ES-I3 (cell line): Measurements from ENCODE around the gene CCDC120.

ENCODE experiments used
- H3K36me3 ChIP-seq: 2 replicates; pipeline ENCODE4 v1.6.1; 2013; ENCODE audit warnings: mild to moderate bottlenecking, low read length, control low read depth, moderate library complexity; ENCODE audit not compliant: insufficient read depth
- H3K4me1 ChIP-seq: 2 replicates; pipeline ENCODE4 v1.6.1; 2013; ENCODE audit warnings: mild to moderate bottlenecking, control low read depth, low read length; ENCODE audit not compliant: insufficient read depth
- H3K9ac ChIP-seq: 2 replicates; pipeline ENCODE4 v1.6.1; 2013; ENCODE audit warnings: low read depth, mild to moderate bottlenecking, low read length, moderate library complexity
- H3K9me3 ChIP-seq: 2 replicates; pipeline ENCODE4 v1.6.1; 2013; ENCODE audit warnings: mild to moderate bottlenecking, low read length, moderate library complexity; ENCODE audit not compliant: control insufficient read depth, insufficient read depth

Gene CCDC120

DNA sequence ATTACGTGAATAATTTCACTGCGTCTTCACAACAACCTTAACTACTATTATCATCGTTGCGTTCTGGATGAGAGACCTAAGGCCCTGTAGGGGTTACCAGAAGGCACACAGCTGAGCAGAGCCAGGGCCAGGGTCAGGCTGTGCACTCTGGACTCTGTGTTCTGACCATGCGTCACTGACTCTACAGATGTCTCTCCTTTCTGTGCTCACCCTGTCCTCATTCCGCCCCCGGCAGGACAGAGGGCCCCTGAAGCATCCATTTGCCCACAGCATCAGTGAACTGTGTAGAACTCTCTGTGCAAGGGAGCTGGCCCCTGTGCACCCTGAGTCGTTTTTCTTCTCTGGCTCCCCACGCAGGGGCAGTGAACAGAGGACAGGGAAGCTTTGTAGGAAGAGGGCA, 43.4 kb downstream of the CCDC120 start:
- H3K9me3 ChIP-seq, result no peaks in the 10 kb centered on the region
- H3K4me1 ChIP-seq, result no peaks in the 10 kb centered on the region
- H3K36me3 ChIP-seq, result no peaks in the 10 kb centered on the region
- no peak overlapping the region for H3K9ac ChIP-seq

DNA sequence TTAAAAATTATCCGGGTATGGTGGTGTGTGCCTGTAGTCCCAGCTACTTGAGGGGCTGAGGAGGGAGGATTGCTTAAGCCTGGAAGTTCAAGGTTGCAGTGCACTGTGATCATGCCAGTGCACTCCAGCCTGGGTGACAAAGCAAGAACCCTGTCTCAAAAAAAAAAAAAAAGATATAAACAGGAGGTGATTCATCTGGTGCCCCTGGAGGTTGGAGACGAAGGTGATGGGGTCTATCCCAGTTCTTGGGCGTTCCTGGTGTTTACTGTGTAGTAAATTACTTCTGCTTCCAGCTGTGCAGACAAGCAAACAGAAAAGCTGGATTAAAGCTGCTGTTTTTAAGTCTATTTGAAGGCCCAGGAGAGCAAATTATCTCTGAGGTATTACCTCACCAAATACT, 44.8 kb downstream of the CCDC120 start:
- Histone ChIP-seq H3K9ac (no peak overlapping the region), H3K4me1 (no peaks in the 10 kb centered on the region), H3K9me3 (no peaks in the 10 kb centered on the region), H3K36me3 (no peaks in the 10 kb centered on the region)

DNA sequence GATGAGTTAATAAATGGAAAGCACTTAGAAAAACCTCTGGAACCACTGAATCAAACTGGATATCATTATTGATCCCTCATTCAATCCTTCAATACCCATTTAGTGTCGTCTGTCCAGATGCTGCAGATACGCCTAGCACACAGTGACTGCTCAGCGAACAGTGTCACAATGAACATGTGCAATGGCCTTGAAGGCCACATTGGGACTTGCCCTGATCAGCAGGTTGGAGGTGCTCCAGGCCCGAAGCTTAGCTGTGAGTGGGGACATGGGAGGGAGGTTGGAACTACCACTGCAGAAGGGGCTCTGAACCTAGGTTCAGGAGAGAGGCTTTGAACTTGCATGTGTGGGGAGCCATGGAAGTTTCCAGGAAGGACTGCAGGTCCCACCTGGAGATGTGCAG, 47.5 kb downstream of the CCDC120 start:
- Histone ChIP-seq H3K36me3 (no peaks in the 10 kb centered on the region), H3K4me1 (no peaks in the 10 kb centered on the region), H3K9ac (no peak overlapping the region), H3K9me3 (no peaks in the 10 kb centered on the region)

DNA sequence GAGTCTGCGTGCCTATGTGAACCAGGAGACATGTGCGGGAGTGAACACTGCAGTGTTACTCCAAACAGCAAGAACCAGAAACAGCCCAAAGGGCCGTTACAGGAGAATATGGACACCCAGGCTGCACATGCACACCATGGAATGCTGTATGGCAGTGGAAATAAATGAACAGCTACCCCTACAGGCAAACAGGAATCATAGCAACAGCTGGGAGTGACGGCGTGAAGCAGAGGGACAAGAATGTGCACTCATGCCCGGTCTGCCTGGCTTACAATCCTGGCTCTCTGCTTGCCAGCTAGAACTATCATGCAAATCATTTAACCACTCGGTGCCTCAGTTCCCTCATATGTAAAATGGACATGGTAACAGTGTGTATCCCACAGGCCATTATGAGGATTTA, 48.1 kb downstream of the CCDC120 start:
- Histone ChIP-seq H3K36me3 (no peaks in the 10 kb centered on the region; the same call in none of the 2 replicates), H3K9ac (no peak overlapping the region)

DNA sequence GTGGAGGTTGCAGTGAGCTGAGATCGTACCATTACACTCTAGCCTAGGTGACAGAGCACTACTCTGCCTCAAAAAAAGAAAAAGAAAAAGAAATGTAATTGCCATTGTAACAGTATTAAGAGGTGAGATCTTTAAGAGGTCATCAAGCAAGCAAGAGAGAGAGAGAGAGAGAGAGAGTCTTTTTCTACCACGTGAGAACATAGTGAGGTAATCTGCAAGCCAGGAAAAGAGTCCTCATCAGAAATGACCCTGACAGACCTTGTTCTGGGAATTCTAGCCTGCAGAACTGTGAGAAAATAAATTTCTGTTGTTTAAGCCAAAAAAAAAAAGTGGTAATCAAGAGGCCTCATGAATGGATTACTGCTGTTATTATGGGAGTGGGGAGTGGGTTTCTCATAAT, 49.8 kb downstream of the CCDC120 start:
- Histone ChIP-seq H3K9ac (no peak overlapping the region), H3K4me1 (no peaks in the 10 kb centered on the region), H3K9me3 (no peaks in the 10 kb centered on the region), H3K36me3 (no peaks in the 10 kb centered on the region; the same call in none of the 2 replicates)

More for the DNA sequence above, 48.1 kb downstream of the CCDC120 start:
- Histone ChIP-seq H3K4me1 (no peaks in the 10 kb centered on the region), H3K9me3 (no peaks in the 10 kb centered on the region)

DNA sequence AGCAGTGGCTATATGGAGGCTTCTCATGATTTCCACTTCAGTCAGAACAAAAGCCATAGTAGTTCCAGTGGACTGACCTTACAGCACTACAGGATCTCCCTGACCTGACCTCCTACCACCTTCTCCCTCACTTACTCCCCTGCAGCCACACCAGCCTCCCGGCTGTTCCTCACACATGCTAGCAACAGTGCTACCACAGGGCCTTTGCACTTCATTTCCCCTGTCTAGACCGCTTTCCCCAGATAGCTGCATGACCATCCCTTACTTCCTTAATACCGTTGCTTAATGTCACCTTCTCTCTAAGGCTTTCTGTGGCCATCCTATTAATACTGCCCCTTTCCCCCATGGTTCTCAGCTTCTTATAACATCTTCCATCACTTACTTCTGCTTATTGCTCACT, 51.6 kb downstream of the CCDC120 start:
- Histone ChIP-seq H3K9me3 (no peaks in the 10 kb centered on the region), H3K4me1 (no peaks in the 10 kb centered on the region), H3K9ac (no peak overlapping the region), H3K36me3 (no peaks in the 10 kb centered on the region; the same call in none of the 2 replicates)

DNA sequence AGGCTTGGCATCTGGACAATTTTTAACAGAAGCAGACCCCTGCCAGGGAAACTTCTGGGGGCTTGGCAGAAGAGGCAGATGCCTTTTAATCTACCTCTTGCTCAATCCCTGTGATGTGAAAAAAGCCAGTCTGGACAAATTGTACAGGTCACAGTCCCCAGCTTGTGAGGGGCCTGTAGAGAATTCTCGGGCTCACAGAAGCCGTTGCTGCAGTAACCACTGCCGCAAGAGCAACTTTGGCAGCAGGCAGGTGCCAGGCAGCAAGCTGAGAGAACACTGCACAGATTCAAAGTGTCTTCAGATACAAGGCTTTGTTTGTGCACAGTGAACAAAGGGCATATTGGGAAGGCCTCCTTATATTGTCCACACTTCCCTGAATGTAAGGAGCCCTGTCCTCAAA, 53.0 kb downstream of the CCDC120 start:
- Histone ChIP-seq H3K36me3 (no peaks in the 10 kb centered on the region; the same call in none of the 2 replicates), H3K9me3 (no peaks in the 10 kb centered on the region), H3K9ac (no peak overlapping the region), H3K4me1 (no peaks in the 10 kb centered on the region)

DNA sequence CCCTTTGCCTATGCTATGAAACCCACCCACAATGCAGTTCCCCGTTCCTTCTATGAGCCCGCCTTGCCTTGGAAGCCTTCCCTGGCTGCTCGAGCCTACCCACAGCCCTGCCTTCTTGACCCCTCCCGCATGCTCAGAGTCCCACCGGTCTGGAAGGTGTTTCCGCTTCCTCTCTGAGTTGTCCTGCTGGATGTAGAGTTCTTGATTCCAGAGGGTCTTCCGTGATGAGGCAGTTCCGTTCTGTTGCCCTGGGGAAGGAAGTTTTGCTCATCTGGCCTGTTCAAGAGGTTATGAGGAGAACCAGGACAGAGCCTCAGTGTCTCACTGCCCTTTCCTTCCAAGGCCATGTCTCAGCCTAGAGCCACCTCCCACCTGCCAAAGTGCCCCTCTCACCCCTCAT, 57.3 kb downstream of the CCDC120 start:
- Histone ChIP-seq H3K36me3 (peaks cover 5% of the 10 kb centered on the region), H3K4me1 (no peaks in the 10 kb centered on the region), H3K9ac (no peak overlapping the region), H3K9me3 (no peaks in the 10 kb centered on the region)

DNA sequence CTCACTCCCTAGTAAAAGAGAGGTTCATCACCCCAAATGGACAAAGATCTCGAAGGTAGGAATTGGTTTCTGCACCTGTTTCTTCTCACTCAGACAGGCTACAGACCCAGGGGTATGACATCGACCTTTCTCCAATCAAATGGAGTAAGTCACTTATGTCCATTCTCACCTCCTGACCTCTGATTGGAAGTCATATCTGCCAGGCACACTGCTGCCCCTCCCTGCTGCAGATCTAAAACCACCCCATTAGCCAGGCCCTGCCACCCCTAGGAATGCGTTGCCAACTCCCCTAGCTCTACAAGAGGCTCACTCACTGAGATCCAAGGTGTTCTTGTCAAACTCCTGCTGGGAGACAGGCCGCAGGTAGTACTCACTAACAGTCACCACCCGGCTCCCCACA, 57.9 kb downstream of the CCDC120 start:
- no peaks in the 10 kb centered on the region for H3K4me1 ChIP-seq

DNA sequence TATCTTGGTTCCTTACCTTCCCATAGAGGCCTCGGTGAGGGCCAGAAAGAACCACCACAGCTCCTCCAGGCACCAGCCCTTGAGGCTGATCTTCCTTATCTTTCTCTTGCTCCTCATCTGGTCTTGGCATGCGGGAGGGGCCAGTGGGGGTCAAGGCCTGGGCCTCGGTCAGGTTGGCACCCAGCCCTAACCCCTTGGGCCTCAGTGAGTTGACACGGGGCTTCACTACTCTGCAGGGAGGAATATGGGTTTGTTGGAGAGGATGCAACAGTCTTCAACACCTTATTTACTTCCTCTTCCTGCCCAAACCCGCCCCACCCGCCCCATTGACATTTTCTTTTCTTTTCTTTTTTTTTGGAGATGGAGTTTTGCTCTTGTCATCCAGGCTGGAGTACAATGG, 58.8 kb downstream of the CCDC120 start:
- Histone ChIP-seq H3K9me3 (no peaks in the 10 kb centered on the region), H3K9ac (no peak overlapping the region), H3K36me3 (peaks cover 5% of the 10 kb centered on the region; the same call in 1 of the 2 replicates), H3K4me1 (no peaks in the 10 kb centered on the region)

More for the DNA sequence above, 57.9 kb downstream of the CCDC120 start:
- peaks cover 5% of the 10 kb centered on the region for H3K36me3 ChIP-seq
- H3K9ac ChIP-seq, result no peak overlapping the region
- H3K9me3 ChIP-seq, result no peaks in the 10 kb centered on the region
